DMS79 treated with DMSO at 0.1 percent for 48 hours (cell line): ENCODE measurements around the gene OR4A5.
"Not testable (repeated sequence)": the region's sequence is repeated elsewhere in the genome, so short reads cannot be mapped to it uniquely, and the experiment has no call there.

Experiments
- DNase-seq: peaks from one replicate; lab custom pipeline; 2025; lab: John Stamatoyannopoulos, UW

OR4A5 gene

GRCh38 chr11:54706532-54706931 lies at the start of gene OR4A5:
Gene OR4A5, plus strand, starts transcription at chr11:54706832. Its CDS starts 53 bp downstream, at chr11:54706885.
- not testable (repeated sequence) for DNase-seq

GRCh38 chr11:54720094-54720493 lies 13.5 kb downstream of the OR4A5 start:
- DNase-seq = not testable (repeated sequence)
